PC-9 (cell line): Measurements from ENCODE around the gene CSNK1D. TPM values are rescaled to one million over a fixed set of nuclear protein-coding genes. Genes with fewer than 3 reads are reported as not detected.

Source experiments
- BruUV-seq: library from RNA; stranded (reverse); fragments of 400-500 nt; replicated peaks from 2 replicates; lab custom pipeline; 2021; lab: Mats Ljungman, UMichigan
- CTCF ChIA-PET: fragments of 300-600 bp; sonication (Branson Sonifier 250); formaldehyde crosslinking; loops from one replicate; lab custom pipeline; 2022; ENCODE audit warnings: antibody characterized with exemption; lab: Charles Lee
- POLR2A ChIA-PET: fragments of 300-600 bp; sonication (Branson Sonifier 250); formaldehyde crosslinking; loops from one replicate; lab custom pipeline; 2022; ENCODE audit warnings: antibody characterized with exemption; ENCODE audit not compliant: unreplicated experiment; lab: Charles Lee
- DNase-seq, 2 experiments: peaks; one replicate each; pipeline versions ENCODE4 v3.0.0 to v3.0.0-alpha.2; 2015 to 2022; ENCODE audit warnings: mixed read lengths in 1 of 2
- H2AFZ ChIP-seq: fragments of 200-600 bp; sonication (generic); 2 replicates; pipeline ENCODE4 v1.8.1; 2017; ENCODE audit warnings: antibody characterized with exemption
- H3F3A ChIP-seq: fragments of 200-600 bp; sonication (generic); 2 replicates; pipeline ENCODE4 v1.8.1; 2017; ENCODE audit warnings: antibody characterized with exemption, mild to moderate bottlenecking, low read depth; ENCODE audit not compliant: insufficient read depth
- H3K27ac ChIP-seq: fragments of 200-600 bp; sonication (generic); 2 replicates; pipeline ENCODE4 v1.6.1; 2016; ENCODE audit warnings: mixed run types
- H3K27me3 ChIP-seq: fragments of 200-600 bp; sonication (generic); 2 replicates; pipeline ENCODE4 v1.6.1; 2016; ENCODE audit warnings: low read depth, mixed run types; ENCODE audit not compliant: insufficient read depth
- H3K36me3 ChIP-seq: fragments of 200-600 bp; sonication (generic); 2 replicates; pipeline ENCODE4 v1.6.1; 2016; ENCODE audit warnings: low read depth, mixed run types
- H3K4me1 ChIP-seq: fragments of 200-600 bp; sonication (generic); replicated peaks from 2 replicates; pipeline ENCODE4 v1.6.1; 2016; ENCODE audit warnings: mixed run types; ENCODE audit not compliant: insufficient read depth
- H3K4me2 ChIP-seq: fragments of 200-600 bp; sonication (generic); 2 replicates; pipeline ENCODE4 v1.6.1; 2017; ENCODE audit warnings: mixed run types
- H3K4me3 ChIP-seq: fragments of 200-600 bp; sonication (generic); 2 replicates; pipeline ENCODE4 v1.6.1; 2016; ENCODE audit warnings: mixed run types
- H3K79me2 ChIP-seq: fragments of 200-600 bp; sonication (generic); 2 replicates; pipeline ENCODE4 v1.6.1; 2017; ENCODE audit warnings: low read depth, mixed run types
- H3K9me2 ChIP-seq: fragments of 200-600 bp; sonication (generic); 2 replicates; pipeline ENCODE4 v1.8.1; 2017; ENCODE audit warnings: mild to moderate bottlenecking; ENCODE audit not compliant: insufficient read depth
- H3K9me3 ChIP-seq: fragments of 200-600 bp; sonication (generic); 2 replicates; pipeline ENCODE4 v1.8.1; 2016; ENCODE audit warnings: low read depth; ENCODE audit not compliant: insufficient read depth
- H4K20me1 ChIP-seq: fragments of 200-600 bp; sonication (generic); 2 replicates; pipeline ENCODE4 v1.8.1; 2017; ENCODE audit not compliant: insufficient read depth
- EZH2 ChIP-seq: fragments of 200-600 bp; sonication (generic); IDR thresholded peaks from 2 replicates; pipeline ENCODE4 v1.8.0; 2017; ENCODE audit warnings: antibody characterized with exemption, low read depth
- intact Hi-C: fragments of 100-400 bp; cut with micrococcal nuclease; formaldehyde crosslinking; loops from one replicate; pipeline ENCODE4 v1.10.0; 2022; ENCODE audit not compliant: unreplicated experiment
- total RNA-seq: library from RNA; stranded (reverse); gene quantifications from 2 replicates; pipeline ENCODE4 v1.2.3, GENCODE V29; 2021
- TF ChIP-seq, protein P1 (sequence below): fragments of 200-600 bp; sonication (generic); conservative IDR thresholded peaks from 2 replicates; pipeline ENCODE4 v1.6.1; 2017; ENCODE audit warnings: mixed run types, antibody characterized with exemption, mild to moderate bottlenecking, moderate library complexity

CSNK1D gene
- total RNA-seq, 1 experiment from 2014 or later = 181 TPM

DNA sequence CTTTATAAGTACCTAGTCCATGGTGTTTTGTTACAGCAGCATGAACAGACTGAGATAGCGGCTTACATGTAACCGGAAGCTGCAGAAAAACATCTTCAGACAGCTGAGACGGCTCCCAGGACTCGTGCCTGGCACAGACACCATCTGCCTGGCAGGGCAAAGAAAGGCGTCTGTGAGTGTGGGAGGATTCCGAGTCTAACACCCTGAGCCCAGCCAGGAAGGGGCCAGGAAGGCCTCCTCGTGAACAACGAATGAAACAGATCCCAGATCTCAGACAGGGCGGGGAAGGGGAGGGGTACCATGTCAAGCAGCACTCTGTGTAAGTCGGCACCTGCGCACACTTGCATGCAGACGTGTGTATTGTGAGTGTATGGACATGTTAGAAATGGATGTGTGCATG is 4.4 kb upstream of the CSNK1D start:
- POLR2A ChIA-PET = no interaction called here
- DNase-seq = no peak
- TF ChIP-seq, protein P1, sequence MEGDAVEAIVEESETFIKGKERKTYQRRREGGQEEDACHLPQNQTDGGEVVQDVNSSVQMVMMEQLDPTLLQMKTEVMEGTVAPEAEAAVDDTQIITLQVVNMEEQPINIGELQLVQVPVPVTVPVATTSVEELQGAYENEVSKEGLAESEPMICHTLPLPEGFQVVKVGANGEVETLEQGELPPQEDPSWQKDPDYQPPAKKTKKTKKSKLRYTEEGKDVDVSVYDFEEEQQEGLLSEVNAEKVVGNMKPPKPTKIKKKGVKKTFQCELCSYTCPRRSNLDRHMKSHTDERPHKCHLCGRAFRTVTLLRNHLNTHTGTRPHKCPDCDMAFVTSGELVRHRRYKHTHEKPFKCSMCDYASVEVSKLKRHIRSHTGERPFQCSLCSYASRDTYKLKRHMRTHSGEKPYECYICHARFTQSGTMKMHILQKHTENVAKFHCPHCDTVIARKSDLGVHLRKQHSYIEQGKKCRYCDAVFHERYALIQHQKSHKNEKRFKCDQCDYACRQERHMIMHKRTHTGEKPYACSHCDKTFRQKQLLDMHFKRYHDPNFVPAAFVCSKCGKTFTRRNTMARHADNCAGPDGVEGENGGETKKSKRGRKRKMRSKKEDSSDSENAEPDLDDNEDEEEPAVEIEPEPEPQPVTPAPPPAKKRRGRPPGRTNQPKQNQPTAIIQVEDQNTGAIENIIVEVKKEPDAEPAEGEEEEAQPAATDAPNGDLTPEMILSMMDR = no peak
- TF ChIP-seq EZH2 = no peak
- CTCF ChIA-PET = no interaction called here
- Histone ChIP-seq H3K27ac (no peak overlapping the region), H3F3A (peaks cover 36% of the 10 kb centered on the region), H4K20me1 (no peaks in the 10 kb centered on the region), H3K79me2 (peaks cover 4% of the 10 kb centered on the region; the same call in 1 of the 2 replicates), H3K27me3 (no peaks in the 10 kb centered on the region), H3K4me3 (no peak overlapping the region), H3K9me3 (no peaks in the 10 kb centered on the region), H3K9me2 (no peaks in the 10 kb centered on the region), H2AFZ (no peak overlapping the region), H3K4me1 (peaks cover 45% of the 10 kb centered on the region), H3K36me3 (no peaks in the 10 kb centered on the region), H3K4me2 (no peak overlapping the region)
- intact Hi-C loops = loop anchor here (2.0 kb wide), 1 partner anchor 19 kb away; no protein-coding TSS in a partner anchor
- BruUV-seq = no TSS peak

DNA sequence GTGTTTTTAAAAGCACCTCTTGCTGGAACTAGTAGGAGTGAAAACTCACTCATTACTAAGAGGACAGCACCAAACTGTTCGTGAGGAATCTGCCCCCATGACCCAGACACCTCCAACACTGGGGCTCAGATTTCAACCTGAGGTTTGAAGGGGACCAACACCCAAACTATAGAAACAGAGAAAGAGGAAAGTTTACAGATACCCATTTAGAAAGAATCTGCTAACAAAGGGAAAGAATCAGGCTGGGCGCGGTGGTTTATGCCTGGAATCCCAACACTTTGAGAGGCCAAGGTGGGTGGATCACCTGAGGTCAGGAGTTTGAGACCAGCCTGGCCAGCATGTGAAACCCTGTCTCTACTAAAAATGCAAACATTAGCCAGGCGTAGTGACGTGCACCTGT is 3.4 kb upstream of the CSNK1D start:
- DNase-seq = peak; percentile 70 to 85
- H3K4me1 ChIP-seq = peaks cover 41% of the 10 kb centered on the region
- CTCF ChIA-PET = no interaction called here
- H3F3A ChIP-seq = peaks cover 32% of the 10 kb centered on the region
- no peaks in the 10 kb centered on the region for H3K27me3 ChIP-seq
- peaks cover 5% of the 10 kb centered on the region; the same call in 1 of the 2 replicates for H3K36me3 ChIP-seq
- no peak overlapping the region for H2AFZ ChIP-seq
- no peaks in the 10 kb centered on the region for H3K9me3 ChIP-seq
- peak overlapping the region; percentile 28 for H3K4me2 ChIP-seq
- POLR2A ChIA-PET = no interaction called here
- peak overlapping the region; percentile 34 for H3K27ac ChIP-seq
- H3K79me2 ChIP-seq = peaks cover 11% of the 10 kb centered on the region
- H4K20me1 ChIP-seq = peaks cover 7% of the 10 kb centered on the region
- TF ChIP-seq EZH2 = no peak
- TF ChIP-seq, protein P1 = no peak
- no peak overlapping the region for H3K4me3 ChIP-seq
- intact Hi-C loops = loop anchor here (2.0 kb wide), 1 partner anchor 20 kb away; no protein-coding TSS in a partner anchor
- BruUV-seq = no TSS peak
- H3K9me2 ChIP-seq = no peaks in the 10 kb centered on the region

DNA sequence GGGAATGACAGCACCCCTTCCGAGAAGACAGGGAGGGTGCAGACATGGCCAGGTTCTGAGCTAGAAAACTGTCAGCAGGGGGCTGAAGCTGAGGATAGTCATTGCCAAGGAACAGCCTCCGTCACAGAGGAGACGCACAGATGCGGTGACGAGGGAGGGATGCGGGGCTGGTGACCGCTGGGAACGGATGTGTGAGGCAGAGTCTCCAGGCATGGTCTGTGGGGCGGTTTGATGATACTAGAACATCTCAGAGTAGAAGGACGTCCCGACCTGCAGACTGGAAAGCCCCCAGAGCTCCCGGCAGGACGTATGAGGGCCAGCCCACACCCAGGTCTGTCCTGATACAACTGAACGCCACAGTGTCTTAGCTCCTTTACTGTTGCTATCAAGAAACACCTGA is 1.8 kb upstream of the CSNK1D start:
- peaks cover 41% of the 10 kb centered on the region for H3K4me1 ChIP-seq
- intact Hi-C loops = no loop called here
- H3K9me2 ChIP-seq = no peaks in the 10 kb centered on the region
- H3K79me2 ChIP-seq = peaks cover 28% of the 10 kb centered on the region
- no peak overlapping the region for H2AFZ ChIP-seq
- DNase-seq = no peak
- H3K27ac ChIP-seq = no peak overlapping the region
- H3K36me3 ChIP-seq = peaks cover 10% of the 10 kb centered on the region
- peaks cover 23% of the 10 kb centered on the region for H4K20me1 ChIP-seq
- no peak overlapping the region for H3K4me3 ChIP-seq
- peaks cover 23% of the 10 kb centered on the region; the same call in 1 of the 2 replicates for H3F3A ChIP-seq
- no peaks in the 10 kb centered on the region for H3K27me3 ChIP-seq
- no peaks in the 10 kb centered on the region for H3K9me3 ChIP-seq
- POLR2A ChIA-PET = interaction anchor here (0.6 kb wide), 1 partner anchor 21 kb away, joined by 18 read pairs; no protein-coding TSS in a partner anchor
- no peak for TF ChIP-seq EZH2
- TF ChIP-seq, protein P1 = no peak
- BruUV-seq = no TSS peak
- CTCF ChIA-PET = no interaction called here
- no peak overlapping the region for H3K4me2 ChIP-seq
